CD4-positive, alpha-beta T cell treated with Interferon alpha-2 for 1 hour (primary cell): ENCODE measurements around the gene ASB10.
A peak's percentile ranks its signal among the peaks of the same experiment; 100 is the strongest.

ENCODE experiments used
- DNase-seq, 2 donors: peaks; one replicate each; pipeline ENCODE4 v3.0.0-alpha.2; 2020 to 2022

Gene ASB10, protein sequence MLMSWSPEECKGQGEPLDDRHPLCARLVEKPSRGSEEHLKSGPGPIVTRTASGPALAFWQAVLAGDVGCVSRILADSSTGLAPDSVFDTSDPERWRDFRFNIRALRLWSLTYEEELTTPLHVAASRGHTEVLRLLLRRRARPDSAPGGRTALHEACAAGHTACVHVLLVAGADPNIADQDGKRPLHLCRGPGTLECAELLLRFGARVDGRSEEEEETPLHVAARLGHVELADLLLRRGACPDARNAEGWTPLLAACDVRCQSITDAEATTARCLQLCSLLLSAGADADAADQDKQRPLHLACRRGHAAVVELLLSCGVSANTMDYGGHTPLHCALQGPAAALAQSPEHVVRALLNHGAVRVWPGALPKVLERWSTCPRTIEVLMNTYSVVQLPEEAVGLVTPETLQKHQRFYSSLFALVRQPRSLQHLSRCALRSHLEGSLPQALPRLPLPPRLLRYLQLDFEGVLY

DNA sequence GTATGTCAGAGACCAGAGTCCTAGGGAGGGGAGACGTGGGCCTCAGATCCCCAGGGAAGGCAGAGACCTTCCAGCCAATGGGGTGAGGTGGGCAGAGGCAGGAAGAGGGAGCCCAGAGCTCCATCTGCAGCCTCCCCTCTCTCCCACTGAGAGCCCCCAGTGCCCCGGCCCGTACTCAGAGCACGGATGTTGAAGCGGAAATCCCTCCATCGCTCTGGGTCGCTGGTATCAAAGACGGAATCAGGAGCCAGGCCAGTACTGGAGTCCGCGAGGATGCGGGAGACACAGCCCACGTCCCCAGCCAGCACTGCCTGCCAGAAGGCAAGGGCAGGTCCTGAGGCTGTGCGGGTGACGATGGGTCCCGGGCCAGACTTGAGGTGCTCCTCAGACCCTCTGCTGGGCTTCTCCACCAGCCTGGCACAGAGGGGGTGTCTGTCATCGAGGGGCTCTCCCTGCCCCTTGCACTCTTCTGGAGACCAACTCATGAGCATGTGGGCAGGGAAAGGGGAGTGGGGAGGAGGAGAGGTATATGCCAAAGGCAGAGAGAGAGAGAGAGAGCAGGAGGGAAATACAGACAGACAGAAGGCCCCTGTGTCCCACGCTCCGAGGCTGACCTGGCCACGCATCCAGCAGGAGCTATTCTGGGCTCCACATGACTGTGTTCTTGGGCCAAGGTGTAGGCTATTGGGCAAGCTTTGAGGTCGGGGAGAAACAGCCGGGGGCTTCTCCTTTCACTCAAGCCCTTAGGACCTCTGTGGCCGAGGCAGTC lies at the start of gene ASB10:
ASB10 (minus strand) TSS at position 611 of the 769 bp plus-strand sequence; CDS start at position 491, 120 bp downstream.
- DNase-seq, result no peak

DNA sequence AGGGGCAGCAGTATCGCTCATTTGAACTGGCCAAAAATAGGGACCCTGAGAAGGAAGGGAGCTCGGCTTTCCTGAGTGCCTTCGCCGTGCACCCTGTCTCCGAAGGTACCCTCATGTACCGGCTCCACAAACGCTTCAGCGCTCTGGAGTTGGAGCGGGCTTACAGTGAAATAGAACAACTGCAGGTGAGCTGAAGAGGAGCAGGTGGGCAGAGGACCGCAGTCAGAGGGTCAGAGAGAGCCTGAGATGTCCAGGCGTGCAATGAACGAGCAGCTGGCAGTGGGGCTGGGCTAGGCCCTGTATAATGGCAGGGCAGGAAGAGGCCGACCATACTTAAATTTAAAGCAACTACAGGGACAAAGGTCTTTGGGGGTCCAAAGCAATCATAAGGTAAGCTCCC lies 49.4 kb upstream of the ASB10 start:
- no peak for DNase-seq

DNA sequence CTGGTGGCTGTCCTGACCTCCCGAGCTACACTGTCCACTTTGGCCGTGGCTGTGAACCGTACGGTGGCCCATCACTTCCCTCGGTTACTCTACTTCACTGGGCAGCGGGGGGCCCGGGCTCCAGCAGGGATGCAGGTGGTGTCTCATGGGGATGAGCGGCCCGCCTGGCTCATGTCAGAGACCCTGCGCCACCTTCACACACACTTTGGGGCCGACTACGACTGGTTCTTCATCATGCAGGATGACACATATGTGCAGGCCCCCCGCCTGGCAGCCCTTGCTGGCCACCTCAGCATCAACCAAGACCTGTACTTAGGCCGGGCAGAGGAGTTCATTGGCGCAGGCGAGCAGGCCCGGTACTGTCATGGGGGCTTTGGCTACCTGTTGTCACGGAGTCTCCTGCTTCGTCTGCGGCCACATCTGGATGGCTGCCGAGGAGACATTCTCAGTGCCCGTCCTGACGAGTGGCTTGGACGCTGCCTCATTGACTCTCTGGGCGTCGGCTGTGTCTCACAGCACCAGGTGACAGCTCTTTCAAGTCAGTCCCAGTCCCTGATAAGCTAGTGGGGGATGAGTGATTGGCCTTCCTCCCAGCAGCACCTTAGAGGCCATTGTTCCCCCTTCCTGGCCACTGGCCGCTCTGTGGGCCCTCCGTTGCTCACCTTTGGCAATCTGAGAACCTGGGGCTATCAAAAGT lies 48.2 kb upstream of the ASB10 start:
- no peak for DNase-seq

DNA sequence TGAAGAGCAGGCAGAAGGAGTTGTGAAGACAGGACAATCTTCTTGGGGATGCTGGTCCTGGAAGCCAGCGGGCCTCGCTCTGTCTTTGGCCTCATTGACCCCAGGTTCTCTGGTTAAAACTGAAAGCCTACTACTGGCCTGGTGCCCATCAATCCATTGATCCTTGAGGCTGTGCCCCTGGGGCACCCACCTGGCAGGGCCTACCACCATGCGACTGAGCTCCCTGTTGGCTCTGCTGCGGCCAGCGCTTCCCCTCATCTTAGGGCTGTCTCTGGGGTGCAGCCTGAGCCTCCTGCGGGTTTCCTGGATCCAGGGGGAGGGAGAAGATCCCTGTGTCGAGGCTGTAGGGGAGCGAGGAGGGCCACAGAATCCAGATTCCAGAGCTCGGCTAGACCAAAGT lies 46.8 kb upstream of the ASB10 start:
- DNase-seq, result no peak

DNA sequence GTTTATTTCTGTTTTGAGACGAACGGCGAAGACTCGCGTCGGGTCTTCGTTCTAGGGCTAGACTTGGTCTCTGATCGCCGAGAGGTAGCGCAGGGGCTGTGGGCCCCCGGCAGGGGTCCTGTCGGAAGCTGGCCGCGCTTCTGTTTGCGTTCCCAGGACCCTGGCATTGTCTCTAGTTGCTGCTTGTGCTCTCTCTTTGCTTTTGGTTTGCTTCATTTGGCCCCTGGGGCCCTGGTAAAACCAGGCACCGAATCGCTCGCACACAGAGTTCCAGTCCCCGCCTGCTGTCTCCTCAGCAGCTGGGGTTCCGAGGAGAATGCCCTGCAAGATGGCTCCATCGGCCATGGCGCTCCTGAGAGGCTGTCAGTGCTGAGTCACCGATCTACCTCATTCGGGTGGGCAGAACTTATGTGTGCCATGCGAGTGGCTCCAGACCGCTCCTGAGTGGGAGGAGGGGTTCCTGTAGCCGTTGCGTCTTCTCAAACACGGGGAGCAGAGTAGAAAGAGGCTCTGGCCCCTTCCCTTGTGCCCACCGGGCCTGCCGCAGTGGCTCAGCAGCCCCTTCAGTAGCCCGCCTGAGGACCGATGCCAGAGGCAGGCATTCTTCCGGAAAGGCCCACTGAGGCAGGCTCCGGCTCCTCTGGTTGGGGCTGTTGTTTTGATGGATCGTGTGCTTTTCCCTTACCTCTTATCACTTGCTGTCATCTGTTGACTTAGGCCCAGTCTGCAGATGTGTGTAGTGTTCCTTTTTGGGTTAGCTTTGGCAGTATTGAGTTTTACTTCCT lies 46.1 kb upstream of the ASB10 start:
- DNase-seq, result peak; percentile 48 to 69

DNA sequence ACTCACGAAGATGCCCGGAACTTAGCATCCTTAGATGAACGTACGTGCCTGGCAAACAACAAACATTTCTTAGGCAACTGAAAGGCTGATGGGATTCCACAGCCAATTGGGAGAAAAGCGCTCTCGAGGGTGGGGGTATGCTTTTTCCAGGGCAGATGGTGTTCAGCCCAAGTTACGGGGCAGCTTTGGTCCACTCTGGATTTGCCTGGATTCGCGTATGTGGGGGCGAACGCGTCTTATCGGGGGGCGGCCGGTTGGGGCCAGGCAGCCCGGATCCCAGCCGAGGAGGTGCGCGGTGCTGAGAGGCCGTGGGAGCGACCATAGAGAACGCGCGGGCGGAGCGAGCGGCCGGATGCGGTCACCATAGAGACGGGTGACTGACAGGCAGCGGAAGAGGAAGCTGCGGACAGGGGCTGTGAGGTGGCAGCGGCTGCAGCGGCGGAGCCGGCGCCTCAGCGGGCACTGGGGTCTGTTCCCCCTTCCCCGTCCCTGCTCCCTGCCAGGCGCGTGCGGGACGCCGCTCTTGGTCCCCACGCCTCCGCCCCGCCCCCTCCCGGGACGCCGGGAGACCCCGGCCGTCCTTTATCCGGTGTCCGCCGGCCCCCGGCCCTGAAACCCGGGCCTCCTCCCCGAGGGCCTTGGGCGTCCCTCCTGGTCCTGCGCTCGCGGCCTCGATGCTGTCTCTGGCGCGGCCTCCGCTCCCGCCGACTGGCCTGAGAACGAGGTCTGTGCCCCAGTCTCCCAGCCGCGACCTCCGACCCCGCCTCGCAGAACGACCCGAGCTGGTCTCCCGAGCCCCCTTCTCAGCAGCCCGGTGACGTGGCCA lies 45.3 kb upstream of the ASB10 start, which contains the start of gene CHPF2:
CHPF2 (plus strand) TSS at position 393 of the 826 bp plus-strand sequence. CDS start 1,529 bp downstream, outside the sequence.
- peak; percentile 87 to 90 for DNase-seq

DNA sequence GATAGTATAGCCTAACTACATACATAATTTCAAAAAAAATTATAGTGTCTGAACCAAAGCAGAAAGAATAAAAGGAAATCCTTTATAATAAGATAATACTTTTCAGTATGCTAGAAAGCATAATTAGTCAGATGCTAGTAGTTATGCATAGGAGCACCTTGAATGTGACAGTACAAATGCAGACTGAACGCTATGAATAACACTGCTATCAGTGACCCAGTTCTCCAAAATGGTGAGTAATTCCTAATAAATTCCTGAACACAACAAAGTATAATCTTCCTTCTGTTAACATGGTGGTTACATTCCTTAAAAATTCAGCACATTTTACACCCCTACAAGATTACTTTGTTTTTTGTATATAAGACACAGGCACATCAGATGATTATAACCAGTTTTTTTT lies 44.0 kb upstream of the ASB10 start:
- DNase-seq, result no peak

DNA sequence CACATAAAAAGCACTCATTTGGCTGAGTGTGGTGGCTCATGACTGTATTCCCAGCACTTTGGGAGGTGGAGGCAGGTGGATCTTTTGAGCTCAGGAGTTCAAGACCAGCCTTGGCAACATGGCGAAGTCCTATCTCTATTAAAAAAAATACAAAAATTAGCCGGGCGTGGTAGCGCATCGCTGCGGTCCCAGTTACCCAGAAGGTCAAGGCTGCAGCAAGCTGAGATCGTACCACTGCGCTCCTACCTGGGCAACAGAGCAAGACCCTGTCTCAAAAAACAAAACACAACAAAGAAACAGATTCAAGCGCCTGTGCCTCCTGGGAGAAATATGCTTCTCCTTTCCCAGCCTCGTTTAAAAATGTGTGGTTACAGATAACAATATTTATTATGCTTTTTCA lies 42.2 kb upstream of the ASB10 start:
- DNase-seq, result no peak

DNA sequence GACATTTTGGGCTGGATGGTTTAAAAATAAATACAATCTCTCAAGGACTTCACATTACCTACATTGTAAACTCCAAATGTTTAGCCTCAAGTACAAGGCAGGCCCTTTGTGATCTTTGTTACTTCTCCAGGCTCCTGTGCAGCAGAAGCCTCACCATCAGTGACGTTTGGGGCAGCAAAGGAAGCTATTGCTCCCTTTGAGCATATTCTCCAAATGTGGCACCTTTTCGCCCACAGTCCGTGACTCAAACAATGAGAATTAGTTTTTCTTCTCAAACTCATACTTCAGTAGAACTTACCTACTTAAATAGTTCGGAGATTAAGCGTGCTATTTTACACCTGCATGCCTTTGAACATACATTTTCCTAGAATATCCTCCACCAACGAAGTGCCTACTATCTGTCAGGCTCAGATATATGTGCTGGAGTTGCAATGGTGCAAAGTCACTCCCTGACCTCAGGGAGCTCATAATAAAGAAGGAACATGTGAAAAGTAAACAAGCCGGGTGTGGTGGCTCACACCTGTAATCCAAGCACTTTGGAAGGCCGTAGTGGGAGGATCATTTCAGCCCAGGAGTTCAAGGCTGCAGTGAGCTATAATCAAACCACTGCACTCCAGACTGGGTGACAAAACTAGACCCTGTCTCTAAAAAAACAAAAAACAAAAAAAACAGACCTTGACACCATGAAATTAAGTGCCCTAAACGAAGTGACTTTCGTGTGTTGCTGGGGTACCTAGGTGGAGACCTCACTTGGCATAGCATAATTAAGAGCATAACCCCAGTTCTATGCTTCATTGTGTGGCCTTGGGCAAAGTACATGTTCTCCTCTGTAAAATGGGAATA lies 41.2 kb upstream of the ASB10 start:
- no peak for DNase-seq

DNA sequence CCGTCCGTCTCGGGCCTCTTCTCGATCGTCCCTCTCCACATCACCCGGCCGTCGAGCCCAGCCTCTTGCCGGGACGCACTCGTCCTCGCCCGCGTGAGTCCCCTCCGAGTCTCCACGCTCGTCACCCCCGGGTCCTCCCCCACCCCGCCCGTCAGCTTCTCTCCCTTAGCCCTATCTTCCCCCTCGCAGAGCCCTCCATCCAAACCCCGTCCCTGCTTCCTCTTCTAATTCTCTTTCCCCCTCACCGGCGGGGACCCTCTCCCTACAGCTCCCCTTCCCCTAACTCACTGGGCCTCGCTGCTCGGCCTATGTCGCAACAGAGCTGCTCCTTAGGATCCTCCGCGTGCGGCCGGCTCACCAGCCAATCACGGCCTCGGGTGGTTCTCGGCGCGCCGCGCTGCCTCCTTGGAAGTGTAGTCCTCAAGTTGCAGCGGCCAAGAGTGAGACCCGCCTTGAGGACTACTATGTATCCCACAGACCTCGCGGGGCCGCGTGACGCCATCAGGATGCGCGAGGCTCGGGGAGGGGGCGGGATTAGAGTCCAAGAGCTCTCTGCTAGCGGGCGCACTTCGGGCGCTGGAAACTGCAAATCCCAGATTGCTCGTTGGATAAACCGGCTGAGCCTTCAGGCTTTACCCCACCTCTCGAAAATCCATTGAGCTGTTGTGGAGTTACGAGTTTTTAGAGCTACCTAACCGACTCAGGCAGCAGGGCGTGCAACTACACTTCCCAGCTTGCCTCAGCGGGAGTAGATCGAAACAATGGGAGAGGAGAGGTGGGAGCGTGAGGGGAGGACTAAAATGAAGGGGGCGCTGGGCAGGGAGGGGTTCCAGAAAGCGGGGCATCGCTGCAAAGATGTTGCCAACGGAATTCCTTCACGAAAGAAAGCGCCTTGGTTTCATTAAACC lies 40.1 kb upstream of the ASB10 start, which contains the start of gene ABCF2:
ABCF2 (minus strand) TSS at position 331 of the 908 bp plus-strand sequence. CDS start 747 bp downstream, outside the sequence.
- peak; percentile 95 to 97 for DNase-seq

DNA sequence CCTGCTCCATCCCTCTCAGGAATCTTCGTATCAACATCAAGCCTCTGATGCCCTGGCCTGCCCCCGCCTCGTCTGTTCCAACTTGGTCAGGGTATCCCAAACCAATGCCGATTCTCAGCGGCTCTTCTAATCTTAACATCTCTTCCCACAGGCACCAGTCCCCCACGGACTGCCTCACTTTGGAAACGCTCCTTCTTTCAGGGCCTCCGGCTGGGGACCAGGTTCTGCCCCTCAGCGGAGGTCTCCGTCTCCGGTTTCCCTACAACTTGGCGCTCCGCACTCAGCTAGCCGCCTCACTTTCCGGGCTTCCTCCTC lies 39.5 kb upstream of the ASB10 start:
- DNase-seq, result no peak

DNA sequence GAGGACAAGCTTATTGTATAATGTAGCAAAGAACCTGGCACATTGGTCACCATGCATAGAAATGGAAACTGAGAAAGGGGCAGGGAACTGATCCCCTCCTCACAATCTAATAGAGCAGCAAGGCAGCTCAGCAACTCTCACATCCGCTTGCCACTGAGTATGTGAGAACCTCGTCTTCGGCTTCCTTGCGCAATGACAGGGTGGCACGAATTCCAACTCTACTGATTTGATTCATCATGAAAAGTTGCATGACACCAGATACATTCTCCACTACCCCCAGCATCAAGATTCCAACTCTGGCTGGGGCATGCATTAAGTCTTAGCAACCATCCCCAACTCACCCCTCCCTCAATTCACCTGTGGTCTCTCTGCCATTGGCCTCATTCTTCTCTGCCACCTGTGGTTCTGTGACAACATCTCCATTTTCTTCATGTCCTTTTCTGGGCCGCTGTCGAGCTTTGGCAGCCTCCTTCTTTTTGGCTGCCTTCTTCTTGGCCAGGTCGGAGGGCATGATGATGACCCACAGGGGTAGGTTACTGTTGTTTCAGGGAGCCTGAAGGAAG lies 39.0 kb upstream of the ASB10 start:
- DNase-seq, result no peak

DNA sequence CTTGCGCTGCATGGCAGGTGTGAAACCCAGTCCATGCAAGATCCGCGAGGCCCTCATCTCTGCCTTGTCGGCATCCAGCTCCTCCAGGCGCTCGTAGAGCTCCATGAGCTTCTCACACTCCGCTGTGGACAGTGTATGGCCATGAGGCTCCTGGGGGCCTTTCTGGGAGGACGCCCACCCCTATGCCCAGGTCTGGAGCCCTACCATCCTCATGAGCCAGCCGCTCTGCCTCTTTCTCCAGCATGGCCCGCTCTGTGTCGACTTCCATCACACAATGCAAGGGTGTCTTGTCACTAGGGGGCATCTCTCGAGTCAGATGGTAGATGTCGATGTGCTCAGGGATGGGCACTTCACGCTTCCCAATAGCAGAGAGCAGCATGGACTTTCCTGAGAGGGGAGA lies 36.7 kb upstream of the ASB10 start:
- DNase-seq, result no peak

DNA sequence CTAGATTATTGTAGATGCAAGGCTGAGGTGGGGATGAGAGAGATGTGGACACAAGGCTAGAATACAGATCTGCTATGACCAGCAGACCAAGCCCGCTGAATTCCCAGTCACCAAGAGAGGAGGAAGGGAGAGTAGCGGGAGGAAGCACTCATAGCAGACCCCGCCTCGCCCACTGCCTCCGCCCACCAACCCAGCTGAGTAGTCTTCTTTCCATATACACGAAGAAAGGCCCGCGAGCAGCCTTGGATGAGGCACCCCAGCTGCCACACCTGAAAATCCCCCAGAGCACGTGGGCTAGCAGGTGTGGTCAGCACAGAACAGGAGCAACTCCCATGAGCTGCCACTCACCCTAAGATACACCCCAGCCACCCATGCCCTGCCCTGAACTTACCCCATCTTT lies 31.1 kb upstream of the ASB10 start:
- no peak for DNase-seq

DNA sequence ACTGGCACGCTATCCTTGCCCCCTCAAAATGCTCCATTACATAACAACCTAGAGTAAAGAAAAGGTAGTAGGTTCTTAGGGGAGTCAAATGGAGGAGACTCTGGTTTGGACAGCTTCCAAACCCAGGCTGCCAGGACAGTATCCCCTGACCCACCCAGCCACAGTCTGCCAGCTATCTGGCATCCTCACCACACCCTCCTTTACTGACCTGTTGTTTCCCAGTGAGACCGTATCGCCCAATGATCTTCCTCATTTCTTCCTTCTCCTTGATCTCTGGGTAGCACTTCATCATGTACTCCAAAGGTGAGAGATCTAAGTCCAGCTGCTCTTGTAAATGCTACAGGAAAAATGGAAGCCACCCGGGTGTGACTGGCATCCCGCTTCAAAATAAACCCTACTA lies 28.3 kb upstream of the ASB10 start:
- no peak for DNase-seq

DNA sequence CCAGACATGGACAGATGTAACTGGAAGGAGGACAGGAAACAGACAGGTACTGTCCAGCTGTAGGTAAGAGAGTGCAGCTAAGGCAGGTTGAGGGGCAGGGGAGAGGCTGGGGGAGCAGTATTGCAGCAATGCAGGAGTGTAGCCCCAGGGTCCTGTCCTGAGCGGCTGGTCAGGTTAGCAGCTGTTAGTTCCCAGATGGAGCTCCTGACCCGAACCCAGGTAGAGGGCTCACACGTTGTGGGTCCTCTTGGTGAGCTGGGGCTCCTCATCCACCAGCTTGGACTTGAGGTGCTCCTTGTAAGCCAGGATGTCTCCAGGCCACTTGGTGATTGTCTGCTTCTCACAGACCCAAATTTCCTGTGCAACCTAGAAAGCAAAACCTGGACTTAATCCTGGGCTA lies 26.8 kb upstream of the ASB10 start:
- no peak for DNase-seq

DNA sequence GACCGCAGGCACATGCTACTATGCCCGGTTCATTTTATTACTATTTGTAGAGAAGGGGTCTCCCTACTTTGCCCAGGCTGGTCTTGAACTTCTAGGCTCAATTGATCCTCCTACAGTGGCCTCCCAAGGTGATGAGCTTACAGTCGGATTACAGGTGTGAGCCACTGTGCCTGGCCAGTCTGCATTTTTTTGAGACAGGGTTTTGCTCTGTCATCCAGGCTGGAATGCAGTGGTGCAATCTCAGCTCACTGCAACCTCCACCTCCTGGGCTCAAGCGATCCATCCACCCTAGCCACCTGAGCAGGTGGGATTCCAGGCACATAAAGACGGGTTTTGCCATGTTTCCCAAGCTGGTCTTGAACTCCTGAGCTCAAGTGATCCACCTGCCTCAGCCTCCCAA lies 25.6 kb upstream of the ASB10 start:
- DNase-seq, result no peak

DNA sequence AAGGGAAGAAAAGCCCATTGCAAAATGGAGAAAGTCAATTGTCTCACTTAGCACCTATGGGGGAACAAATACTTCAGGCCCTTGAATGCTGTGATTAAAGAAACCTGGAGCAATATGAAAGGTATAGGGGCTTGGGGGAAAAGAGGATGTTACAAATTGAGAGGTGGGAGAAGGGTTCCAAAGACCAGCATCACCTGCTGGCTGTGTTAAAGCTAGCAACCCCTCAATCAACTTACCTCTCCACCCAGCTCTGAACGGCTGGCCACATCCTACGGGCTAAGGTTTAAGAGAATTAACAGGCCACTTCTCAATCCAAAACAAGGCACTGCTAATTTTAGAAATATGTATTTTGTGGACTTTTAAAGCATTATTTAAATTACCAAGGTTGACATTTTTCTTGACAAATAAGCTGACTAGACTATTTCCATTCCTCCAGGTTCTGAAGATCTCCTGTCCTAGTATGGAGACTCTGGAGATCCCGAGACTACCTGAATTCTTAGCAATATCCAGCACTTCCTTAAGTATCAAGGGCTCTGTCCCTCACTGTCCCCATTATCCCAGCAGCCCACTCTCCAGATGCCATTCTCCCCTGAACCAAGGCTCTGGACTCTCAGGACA lies 24.2 kb upstream of the ASB10 start:
- no peak for DNase-seq
